GM21825 (cell line): ENCODE measurements around the gene DKK1.
"Not testable (repeated sequence)": the region's sequence is repeated elsewhere in the genome, so short reads cannot be mapped to it uniquely, and the experiment has no call there.

Source experiments
- ATAC-seq: cut with Tn5 transposase; IDR thresholded peaks from one replicate; pipeline ENCODE4 v1.9.1; 2021; ENCODE audit warnings: mild to moderate bottlenecking, moderate library complexity; ENCODE audit not compliant: unreplicated experiment

The DKK1 gene

DNA sequence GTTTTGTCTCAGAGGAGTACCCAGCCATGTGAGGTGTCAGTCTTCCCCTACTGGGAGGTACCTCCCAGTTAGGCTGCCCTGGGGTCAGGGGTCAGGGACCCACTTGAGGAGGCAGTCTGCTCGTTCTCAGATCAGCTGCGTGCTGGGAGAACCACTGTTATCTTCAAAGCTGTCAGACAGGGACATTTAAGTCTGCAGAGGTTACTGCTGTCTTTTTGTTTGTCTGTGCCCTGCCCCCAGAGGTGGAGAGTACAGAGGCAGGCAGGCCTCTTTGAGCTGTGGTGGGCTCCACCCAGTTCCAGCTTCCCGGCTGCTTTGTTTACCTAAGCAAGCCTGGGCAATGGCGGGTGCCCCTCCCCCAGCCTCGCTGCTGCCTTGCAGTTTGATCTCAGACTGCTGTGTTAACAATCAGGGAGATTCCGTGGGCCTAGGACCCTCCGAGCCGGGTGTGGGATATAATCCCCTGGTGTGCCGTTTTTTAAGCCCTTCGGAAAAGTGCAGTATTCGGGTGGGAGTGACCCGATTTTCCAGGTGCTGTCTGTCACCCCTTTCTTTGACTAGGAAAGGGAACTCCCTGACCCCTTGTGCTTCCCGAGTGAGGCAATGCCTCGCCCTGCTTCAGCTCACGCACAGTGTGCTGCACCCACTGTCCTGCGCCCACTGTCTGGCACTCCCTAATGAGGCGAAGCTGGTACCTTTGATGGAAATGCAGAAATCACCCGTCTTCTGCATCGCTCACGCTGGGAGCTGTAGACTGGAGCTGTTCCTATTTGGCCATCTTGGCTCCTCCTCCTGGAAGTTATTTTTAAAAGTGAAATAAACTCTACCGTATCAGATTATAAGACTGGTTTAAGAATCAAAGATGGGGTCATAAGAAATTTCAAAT is 51.7 kb downstream of the DKK1 start:
- not testable (repeated sequence) for ATAC-seq
